GM04503 (cell line): ENCODE data around the gene PCDH11Y.
"Not testable (repeated sequence)": the region's sequence is repeated elsewhere in the genome, so short reads cannot be mapped to it uniquely, and the experiment has no call there.

ENCODE experiments used
- DNase-seq: peaks from one replicate; pipeline ENCODE4 v3.0.0-alpha.2; 2012; ENCODE audit warnings: low read depth

The PCDH11Y gene, protein sequence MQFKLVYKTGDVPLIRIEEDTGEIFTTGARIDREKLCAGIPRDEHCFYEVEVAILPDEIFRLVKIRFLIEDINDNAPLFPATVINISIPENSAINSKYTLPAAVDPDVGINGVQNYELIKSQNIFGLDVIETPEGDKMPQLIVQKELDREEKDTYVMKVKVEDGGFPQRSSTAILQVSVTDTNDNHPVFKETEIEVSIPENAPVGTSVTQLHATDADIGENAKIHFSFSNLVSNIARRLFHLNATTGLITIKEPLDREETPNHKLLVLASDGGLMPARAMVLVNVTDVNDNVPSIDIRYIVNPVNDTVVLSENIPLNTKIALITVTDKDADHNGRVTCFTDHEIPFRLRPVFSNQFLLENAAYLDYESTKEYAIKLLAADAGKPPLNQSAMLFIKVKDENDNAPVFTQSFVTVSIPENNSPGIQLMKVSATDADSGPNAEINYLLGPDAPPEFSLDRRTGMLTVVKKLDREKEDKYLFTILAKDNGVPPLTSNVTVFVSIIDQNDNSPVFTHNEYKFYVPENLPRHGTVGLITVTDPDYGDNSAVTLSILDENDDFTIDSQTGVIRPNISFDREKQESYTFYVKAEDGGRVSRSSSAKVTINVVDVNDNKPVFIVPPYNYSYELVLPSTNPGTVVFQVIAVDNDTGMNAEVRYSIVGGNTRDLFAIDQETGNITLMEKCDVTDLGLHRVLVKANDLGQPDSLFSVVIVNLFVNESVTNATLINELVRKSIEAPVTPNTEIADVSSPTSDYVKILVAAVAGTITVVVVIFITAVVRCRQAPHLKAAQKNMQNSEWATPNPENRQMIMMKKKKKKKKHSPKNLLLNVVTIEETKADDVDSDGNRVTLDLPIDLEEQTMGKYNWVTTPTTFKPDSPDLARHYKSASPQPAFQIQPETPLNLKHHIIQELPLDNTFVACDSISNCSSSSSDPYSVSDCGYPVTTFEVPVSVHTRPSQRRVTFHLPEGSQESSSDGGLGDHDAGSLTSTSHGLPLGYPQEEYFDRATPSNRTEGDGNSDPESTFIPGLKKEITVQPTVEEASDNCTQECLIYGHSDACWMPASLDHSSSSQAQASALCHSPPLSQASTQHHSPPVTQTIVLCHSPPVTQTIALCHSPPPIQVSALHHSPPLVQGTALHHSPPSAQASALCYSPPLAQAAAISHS (N-terminal part only)

GRCh38 chrY:5000057-5000456 is at the start of gene PCDH11Y:
Gene PCDH11Y (plus strand): TSS chrY:5000296. CDS start chrY:5057100, 56,804 bp downstream.
- DNase-seq: not testable (repeated sequence)

DNA sequence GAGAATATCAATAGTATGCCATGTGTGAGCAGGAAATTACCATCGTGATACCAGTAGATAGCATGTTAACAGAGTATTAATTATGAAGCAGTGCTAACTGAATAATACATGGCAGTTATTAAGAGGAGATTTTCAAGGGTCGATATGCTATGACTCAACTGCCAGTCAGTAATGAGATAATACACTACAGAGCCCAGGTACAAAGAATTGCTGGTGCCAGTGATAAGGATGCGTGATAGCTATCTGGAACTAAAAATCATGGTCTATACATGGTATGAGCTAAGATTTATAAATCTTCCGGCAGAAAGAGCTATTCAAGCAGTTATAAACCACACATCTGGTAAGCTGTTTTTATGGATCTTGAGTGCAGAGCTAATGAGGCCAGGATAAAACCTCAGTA is 32.2 kb upstream of the PCDH11Y start:
- DNase-seq: not testable (repeated sequence)

GRCh38 chrY:4991743-4992400 is 8.2 kb upstream of the PCDH11Y start:
- DNase-seq: not testable (repeated sequence)

DNA sequence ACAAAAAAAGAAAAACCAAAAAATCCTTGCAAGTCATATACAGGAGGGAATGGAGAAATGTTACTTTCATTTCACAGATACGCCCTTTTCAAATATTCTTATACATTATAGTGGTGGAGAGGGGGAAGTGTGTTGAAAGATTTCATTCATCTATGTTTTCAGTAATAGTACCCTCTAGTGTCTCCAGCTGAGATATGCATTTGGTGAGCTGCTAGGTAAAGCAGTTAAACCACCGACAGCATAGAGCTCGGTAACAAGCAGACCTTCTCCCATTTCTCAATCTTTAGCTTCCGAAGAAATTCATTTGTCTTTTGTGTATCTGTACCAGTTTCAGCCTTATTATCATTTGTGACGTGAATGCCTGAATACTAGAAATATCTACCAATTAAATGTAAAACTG is 5.2 kb upstream of the PCDH11Y start:
- DNase-seq: not testable (repeated sequence)

DNA sequence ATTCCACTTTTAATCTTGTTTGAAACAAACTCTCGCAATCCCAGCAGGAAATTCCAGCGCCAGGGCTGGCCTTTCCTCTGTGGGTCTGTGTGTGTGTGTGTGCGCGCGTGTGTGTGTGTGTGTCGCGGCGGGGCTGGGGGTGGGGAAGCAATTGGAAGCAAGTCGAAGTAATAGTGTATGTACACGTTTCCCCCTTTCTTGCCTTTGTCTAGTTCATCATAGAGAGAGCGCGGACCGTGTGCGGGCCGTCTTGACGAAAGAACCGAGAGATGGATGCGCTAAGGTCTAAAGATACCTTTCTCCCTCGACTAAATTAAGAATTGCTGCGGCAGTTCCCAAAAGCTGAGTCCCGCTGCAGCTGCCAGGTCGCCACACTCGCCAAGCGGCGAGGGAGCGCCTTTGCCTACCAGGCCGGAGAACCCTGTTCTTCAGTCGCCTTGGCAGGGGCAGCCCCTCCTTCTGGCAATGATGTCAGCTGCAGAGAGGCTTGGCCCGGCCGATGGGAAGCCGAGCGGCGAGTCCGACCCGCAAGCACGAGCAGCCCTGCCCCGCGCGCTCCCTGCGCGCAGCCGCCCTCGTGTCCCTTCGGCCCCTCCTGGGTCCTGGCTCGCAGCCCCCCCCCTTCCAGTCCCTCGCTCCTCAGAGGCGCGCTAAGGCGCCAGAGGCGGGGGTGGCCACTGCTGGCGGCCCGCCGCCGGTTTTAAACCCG is 2.5 kb downstream of the PCDH11Y start:
- not testable (repeated sequence) for DNase-seq

GRCh38 chrY:5038972-5039523 is 39.0 kb downstream of the PCDH11Y start:
- DNase-seq: not testable (repeated sequence)

DNA sequence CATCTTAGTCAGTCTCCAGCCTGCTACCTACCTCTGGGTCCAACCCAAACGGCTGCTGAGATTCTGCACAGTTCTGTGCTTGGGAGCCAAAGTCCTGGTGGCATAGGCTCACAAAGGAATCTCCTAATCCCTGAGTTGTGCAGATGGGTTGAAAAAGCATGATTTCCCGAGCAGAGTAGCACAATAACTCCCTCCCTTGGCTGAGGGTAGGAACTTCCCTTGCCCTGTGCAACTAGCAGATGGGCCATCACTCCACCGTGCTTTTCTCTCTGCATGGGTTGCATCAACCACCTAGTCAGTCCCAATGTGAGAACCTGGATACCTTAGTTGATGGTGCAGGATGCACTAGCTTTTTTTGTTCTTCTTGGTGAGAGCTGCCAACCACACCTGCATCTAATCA is 82.9 kb downstream of the PCDH11Y start:
- DNase-seq: not testable (repeated sequence)

DNA sequence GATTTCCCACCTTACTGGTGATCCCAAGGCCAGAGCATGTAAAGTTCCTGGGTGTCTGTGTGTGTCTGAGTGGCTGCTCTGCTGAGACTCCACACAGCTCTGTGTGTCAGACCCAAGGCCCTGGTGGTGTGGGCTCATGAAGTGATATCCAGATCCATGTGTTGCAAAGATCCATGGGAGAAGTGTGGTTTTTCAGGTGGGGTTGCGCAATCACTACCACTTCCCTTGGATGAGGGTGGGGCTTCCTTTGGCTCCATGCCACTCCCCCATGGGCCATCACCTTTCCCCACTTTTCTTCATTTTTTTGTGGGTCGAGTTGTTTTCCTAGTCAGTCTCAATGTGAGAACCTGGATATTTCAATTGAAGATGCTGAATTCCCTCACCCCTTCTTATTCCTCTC is 182.9 kb downstream of the PCDH11Y start:
- not testable (repeated sequence) for DNase-seq

GRCh38 chrY:5215116-5215515 is 215.0 kb downstream of the PCDH11Y start:
- DNase-seq: not testable (repeated sequence)

GRCh38 chrY:5324931-5325330 is 324.8 kb downstream of the PCDH11Y start:
- not testable (repeated sequence) for DNase-seq

DNA sequence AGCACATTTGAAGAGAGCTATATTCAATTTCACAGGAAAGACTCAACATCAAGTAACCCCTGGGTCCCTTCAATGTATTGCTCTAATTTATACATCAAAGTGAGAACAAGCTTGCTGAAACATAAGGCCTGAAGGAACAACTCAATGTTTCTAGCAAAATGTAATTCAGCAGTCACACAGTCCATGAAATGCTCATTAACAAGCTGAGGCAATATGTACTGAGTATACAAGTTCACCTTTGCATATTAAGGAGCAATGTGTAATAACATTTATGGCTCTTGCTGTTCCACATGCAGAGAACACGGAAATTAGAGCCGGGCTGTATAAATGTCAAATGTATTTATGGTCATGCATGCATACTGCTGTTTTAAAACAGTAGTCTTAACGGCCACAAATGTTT is 342.1 kb downstream of the PCDH11Y start:
- not testable (repeated sequence) for DNase-seq

GRCh38 chrY:5543705-5544104 is 543.6 kb downstream of the PCDH11Y start:
- not testable (repeated sequence) for DNase-seq

DNA sequence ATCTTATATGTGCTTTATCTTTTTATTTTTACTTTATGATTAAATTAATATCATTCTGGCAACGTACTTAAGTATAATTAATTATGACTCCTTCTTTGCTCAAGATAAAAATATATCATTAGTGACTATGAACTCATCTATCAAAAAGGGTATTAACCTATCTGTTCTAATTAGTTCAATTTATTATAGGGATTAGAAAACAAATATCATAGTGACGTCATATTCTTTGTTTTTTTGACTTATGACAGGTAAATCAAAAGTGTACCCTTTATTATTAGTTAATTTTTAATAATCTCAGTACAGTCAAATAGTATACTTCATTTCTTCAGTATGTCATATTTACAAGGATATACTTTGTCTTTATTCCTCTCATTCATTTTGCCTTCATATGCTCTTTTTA is 638.5 kb downstream of the PCDH11Y start:
- DNase-seq: not testable (repeated sequence)

DNA sequence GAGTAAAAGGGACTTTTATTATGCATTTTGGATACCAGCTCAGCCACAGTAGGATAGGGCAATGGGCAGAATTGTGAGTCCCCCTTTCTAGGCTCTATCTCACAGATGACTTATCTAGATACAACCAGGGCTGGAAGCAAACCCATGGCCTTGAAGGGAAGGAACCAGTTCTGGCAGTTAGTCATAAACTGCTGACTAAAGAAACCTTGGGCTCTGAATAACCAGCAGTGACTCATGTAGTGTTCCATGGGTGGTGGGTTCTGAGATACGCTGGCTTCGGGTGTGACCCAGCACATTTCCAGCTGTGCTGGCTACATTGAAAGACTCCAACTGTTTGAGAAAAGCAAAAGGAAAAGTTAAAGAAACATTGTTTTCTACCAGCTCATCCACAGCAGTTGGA is 679.2 kb downstream of the PCDH11Y start:
- DNase-seq: not testable (repeated sequence)

GRCh38 chrY:5708727-5709126 is 708.6 kb downstream of the PCDH11Y start:
- DNase-seq: not testable (repeated sequence)

DNA sequence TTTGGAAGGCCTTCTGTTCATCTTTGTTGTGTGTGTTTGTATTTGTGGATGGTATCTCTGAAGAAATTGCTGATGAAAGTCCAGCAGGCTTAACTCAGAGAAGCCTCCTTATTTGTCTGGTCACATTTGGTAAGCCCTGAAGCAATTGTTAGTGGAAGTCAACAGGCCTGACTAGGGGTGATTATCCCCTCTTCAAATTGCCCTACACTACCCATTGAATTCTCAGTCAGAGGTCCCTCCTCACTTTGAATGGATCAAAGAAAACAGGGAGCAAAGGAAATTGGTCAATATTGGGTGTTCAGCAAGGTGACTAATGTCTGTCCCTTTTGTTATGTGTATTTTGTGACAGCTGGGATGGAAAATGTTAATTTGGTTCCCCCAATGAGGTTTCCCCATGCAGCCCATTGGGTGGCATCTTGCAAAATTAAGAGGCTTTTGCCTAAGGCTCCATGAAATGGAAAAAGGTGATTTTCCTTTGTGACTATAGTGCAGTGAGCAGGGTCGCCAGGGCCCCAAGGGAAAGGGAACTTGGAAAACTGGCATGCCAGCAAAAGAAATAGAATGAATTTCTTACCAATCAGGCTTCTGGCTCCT is 709.8 kb downstream of the PCDH11Y start:
- not testable (repeated sequence) for DNase-seq

DNA sequence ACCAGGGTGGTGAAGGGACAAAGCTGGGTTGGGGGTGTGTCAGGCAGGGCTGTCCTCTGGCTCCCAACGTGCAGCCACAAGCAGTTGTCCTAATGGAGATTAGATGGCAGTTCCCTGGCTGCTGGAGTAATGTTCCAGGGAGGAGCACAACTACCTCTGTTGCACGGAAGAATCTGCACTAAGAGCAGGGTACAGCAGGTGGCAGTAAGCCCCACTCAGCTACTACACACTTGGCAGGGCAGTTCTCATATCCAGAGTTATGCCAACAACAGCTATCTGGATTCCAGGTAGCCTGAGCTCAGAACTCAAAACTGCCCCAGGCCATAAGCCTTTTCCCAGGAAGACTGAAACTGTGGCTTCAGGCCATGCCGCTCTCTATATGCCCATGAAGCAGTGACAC is 761.3 kb downstream of the PCDH11Y start:
- not testable (repeated sequence) for DNase-seq

DNA sequence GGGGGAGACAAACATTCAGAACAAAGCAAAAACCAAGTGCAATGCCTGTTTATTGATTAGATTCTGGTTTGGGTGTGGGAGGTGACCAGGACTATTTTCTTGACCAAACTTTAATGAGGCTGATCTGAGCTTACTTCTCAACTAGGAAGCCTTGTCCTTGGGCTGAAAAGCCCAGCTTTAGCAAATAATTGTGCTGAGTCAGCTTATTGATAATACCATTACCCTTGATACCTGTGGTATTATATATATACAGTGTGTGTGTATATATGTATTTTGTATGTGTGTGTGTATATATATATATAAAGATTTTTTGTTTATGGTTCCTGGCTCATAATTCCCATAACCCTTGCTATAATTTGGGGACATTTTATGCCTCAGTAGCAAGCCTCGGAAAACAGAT is 776.4 kb downstream of the PCDH11Y start:
- not testable (repeated sequence) for DNase-seq
